GM19372 (cell line): ENCODE measurements around the gene PDS5A.
"Not testable (repeated sequence)": the region's sequence is repeated elsewhere in the genome, so short reads cannot be mapped to it uniquely, and the experiment has no call there.

ENCODE experiments used
- ATAC-seq: cut with Tn5 transposase; IDR thresholded peaks from one replicate; pipeline ENCODE4 v1.9.1; 2021; ENCODE audit warnings: mild to moderate bottlenecking, low read depth, moderate library complexity; ENCODE audit not compliant: unreplicated experiment

PDS5A gene

DNA sequence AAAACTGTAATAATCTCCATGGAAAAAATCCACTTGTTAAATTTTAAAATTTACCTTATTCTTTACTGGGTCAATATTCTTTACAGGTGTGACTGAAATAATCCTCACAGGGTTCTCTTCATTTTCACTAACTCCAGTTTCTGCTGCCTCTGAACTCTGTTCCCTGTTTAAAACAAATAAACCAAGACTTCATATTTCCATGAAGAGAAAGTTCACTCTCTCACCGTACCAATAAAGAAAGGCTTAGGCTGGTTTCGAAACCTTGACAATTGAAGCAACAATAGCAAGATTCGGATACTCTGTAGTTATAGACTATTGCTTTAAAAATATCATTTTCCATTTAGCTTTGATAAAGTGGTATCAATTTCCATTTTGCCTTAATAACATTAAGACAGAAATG is 135.8 kb downstream of the PDS5A start:
- ATAC-seq = no peak

DNA sequence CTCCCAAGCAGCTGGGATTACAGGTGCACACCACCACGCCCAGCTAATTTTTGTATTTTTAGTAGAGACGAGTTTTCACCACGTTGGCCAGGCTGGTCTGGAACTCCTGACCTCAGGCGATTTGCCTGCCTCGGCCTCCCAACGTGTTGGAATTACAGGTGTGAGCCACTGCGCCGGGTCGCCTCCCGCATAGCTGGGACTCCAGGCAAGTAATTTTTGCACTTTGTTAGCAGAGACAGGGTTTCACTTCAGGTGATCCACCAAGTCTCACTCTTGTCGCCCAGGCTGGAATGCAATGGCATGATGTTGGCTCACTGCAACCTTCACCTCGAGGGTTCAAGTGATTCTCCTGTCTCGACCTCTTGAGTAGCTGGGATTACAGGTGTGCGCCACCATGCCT is 137.2 kb downstream of the PDS5A start:
- ATAC-seq = not testable (repeated sequence)

DNA sequence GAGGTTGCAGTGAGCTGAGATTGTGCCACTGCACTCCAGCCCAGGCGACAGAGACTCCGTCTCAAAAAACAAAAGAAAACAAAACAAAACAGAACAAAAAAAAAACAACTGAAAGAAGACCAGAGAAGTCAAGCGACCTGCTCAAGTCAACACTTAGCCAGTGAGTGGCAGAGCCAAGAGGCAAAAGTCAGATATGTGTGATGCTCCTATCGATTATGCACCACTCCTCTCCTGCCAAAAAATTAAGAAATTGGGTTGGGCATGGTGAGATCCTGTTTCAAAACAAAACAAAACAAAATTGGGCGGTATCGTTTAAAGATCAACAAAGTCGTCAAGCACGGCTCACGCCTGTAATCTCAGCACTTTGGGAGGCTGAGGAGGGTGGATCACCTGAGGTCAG is 137.7 kb downstream of the PDS5A start:
- no peak for ATAC-seq

DNA sequence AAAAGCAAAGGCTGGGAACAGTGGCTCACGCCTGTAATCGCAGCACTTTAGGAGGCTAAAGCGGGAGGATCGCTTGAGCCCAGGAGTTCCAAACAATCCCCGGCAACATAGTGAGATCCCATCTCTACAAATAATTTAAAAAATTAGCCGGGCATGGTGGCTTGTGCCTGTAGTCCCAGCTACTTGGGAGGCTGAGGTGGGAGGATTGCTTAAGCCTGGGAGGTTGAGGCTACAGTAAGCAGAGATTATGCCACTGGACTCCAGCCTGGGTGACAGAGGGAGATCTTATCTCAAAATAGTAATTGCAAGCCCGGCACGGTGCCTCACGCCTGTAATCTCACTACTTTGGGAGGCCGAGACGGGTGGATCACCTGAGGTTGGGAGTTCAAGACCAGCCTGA is 139.3 kb downstream of the PDS5A start:
- not testable (repeated sequence) for ATAC-seq

DNA sequence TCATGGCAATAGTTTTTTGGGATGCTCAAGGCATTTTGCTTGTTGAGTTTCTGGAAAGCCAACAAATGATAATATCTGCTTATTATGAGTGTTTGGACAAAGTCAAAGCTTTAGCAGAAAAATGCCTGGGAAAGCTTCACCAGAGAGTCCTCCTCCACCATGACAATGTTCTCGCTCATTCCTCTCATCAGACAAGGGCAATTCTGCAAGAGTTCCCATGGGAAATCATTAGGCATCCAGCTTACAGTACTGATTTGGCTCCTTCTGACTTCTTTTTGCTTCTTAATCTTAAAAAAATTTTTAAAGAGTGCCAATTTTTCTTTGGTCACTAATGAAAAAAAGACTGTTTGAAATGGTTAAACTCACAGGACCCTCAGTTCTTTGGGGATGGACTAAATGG is 143.4 kb downstream of the PDS5A start:
- ATAC-seq = no peak

DNA sequence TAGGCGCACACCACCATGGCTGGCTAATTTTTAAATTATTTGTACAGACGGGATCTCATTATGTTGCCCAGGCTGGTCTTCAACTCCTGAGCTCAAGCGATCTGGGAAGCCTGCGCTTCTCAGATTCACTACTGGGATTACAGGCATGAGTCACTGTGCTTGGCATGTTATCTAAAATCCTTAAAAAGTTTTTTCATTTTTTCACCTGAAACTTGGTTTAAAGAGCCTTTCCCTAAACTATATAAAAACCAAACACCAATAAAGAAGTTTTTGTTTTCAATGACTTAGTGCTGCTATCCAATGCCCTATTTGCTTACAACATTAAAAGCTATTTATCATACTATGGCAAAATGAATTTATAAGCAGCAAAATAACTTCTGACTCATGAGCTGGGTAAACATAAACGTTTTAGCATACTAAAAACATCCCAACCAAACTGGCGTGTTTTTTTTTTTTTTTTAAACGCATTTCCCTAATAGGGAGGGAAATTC is 151.9 kb downstream of the PDS5A start:
- ATAC-seq = no peak

DNA sequence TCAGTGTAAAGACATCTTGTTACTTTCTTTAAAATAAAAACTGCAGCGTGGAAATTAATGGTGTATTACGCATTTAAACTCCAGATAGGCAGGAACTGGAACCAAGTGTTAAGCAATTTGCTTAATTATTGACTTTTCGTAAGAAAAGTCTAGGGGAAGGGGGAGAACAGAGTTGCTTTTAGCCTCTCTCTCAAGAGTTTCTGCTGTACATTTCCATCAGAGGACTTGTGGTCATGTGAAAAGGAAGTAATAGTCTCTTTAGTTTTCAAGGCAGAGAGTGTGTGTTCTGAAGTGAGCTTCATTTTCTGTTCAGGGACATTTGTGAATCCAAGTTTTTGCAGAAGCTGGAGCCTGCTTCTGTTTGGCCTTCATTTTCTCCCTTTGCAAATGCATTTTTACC is 152.6 kb downstream of the PDS5A start:
- ATAC-seq = no peak

DNA sequence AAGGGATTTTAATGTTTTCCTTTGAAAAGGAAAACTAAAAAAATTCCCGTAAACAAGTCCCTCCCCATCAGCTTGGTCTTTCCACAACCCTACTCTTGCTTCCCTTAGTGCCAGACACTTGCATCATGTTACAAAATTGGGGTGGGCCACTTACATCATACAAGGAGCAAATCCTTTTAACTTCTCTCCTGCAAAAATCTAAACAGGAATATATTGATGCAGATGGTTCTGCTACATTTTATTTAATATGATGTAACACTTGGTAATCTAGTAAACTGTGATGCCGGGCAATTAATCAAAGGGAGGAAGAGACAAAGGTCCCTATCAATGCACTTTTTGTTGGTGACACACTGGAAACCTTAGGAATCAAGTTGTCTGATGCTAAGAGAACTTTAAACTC is 154.5 kb downstream of the PDS5A start:
- ATAC-seq = no peak

DNA sequence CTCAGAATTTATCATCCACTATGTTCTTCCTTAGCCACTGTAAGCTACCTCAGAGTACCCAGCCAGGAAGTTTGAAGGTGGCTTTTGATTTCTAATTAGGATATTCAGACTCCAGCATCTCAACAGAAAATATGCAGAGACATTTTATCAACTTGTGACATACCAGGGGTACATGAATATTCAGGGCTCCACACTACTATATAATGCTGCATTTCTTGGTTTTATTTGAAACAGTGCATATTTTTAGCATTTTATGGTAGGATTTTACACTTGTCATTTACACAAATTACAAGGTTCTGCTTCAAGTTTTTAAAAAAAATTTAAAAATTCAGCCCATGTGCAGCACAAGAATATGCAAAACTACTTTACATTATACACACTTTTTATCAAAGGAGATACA is 155.0 kb downstream of the PDS5A start:
- no peak for ATAC-seq

DNA sequence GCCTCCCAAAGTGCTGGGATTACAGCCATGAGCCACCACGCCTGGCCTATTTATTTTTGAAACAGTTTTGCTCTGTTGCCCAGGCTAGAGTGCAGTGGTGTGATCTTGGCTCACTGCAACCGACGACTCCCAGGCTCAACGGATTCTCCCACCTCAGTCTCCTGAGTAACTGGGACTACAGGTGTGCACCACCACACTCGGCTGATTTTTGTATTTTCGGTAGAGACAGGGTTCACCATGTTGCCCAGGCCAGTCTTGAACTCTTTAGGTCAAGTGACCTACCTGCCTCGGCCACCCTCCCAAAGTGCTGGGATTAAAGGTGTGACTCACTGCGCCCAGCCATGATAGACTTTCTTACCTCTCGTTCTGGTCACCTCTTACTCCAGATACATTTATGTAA is 155.8 kb downstream of the PDS5A start:
- ATAC-seq = no peak

DNA sequence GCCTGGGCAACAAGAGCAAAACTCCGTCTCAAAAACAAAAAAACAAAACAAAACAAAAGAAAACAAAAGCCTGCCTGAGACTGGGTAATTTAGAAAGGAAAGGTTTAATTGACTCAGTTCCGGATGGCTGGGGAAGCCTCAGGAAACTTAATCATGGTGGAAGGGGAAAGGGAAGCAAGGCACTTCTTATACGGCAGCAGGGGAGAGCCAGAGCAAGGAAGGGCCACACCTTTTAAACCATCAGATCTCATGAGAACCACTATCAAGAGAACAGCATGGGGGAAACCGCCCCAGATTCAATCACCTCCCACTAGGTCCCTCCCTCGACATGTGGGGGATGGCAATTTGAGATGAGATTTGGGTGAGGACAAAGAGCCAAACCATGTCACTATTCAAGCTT is 157.5 kb downstream of the PDS5A start:
- ATAC-seq = no peak

DNA sequence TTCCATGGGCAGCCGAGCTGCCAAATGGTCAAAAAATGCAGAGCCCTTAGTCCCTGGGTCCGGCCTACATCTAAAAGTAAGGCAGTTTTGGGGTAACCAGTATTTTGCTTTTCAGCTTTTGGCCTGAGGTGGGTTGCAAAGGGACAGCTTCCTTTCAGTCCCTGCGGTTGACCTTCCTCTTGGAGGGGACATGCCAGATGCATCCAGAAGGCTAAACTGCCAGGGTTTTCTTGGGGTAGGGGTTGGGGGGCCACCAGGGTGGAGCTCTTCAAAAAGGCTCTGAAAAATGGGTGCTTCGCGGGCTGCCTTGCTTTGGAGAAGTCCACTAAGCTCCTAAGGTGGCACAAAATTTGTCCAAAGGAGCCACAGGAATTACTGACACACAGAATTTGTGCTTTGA is 159.1 kb downstream of the PDS5A start:
- ATAC-seq = no peak

DNA sequence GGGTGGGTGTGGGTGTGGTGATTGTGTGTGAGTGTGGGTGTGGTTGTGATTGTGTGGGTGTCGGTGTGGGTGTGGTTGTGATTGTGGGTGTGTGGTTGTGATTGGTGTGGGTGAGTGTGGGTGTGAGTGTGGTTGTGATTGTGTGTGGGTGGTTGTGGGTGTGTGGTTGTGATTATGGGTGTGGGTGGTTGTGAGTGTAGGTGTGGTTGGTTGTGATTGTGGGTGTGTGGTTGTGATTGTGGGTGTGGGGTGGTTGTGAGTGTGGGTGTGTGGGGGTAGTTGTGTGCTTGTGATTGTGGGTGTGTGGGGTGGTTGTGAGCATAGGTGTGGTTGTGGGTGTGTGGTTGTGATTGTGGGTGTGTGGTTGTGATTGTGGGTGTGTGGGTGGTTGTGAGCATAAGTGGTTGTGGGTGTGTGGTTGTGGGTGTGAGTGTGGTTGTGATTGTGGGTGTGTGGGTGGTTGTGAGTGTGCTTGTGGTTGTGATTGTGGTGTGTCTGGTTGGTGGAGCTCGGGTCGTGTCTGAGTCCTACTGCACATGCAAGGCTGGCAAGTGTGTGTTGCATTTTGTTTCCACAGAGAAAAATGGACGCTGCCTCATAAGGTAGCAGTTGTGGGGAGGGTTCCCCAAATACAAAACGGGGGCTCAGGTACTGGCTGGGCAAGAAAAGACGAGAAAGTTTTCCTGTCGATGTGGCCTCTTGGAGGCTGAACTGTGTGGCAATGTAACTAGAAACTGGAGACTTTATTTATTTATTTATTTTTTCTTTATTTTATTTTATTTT is 163.1 kb downstream of the PDS5A start:
- no peak for ATAC-seq

DNA sequence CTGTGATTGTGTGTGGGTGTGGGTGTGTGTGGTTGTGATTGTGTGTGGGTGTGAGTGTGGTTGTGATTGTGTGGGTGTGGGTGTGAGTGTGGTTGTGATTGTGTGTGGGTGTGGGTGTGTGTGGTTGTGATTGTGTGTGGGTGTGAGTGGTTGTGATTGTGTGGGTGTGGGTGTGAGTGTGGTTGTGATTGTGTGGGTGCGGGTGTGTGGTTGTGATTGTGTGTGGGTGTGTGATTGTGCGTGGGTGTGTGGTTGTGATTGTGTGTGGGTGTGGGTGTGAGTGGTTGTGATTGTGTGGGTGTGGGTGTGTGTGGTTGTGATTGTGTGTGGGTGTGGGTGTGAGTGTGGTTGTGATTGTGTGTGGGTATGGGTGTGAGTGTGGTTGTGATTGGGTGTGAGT is 163.9 kb downstream of the PDS5A start:
- ATAC-seq = not testable (repeated sequence)

DNA sequence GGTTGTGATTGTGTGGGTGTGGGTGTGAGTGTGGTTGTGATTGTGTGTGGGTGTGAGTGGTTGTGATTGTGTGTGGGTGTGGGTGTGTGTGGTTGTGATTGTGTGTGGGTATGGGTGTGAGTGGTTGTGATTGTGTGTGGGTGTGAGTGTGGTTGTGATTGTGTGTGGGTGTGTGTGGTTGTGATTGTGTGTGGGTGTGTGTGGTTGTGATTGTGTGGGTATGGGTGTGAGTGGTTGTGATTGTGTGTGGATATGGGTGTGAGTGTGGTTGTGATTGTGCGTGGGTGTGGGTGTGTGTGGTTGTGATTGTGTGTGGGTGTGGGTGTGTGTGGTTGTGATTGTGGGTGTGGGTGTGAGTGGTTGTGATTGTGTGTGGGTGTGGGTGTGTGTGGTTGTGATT is 164.7 kb downstream of the PDS5A start:
- not testable (repeated sequence) for ATAC-seq

DNA sequence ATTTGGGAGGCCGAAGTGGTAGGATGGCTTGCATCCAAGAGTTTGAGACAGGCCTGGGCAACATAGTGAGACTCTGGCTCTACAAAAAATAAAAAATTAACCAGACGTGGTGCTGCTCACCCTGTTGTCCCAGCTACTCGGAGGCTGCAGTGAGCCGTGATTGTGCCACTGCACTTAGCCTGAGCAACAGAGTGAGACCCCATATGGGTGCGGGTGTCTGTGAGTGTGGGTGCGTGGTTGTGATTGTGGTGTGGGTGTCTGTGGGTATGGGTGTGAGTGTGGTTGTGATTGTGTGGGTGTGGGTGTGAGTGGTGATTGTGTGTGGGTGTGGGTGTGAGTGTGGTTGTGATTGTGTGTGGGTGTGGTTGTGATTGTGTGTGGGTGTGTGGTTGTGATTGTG is 165.2 kb downstream of the PDS5A start:
- no peak for ATAC-seq

DNA sequence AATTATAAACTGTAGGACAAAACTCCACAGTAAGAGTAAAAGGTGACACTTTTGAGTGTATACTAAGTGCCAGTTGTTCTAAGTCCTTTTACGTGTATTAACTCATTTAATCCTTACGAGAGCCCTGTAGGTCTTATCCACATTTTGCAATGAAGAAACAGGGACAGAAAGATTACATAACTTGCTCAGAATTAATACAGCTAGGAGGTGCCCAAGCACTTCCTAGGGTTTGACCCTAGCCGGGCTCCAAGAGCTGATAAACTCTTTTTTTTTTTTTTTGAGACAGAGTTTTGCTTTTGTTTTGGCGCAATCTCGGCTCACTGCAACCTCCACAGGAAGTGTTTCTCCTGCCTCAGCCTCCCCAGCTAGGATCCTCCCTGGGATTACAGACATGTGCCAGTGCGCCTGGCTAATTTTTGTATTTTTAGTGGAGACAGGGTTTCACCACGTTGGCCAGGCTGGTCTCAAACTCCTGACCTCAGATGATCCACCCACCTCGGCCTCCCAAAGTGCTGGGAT is 169.4 kb downstream of the PDS5A start:
- no peak for ATAC-seq

DNA sequence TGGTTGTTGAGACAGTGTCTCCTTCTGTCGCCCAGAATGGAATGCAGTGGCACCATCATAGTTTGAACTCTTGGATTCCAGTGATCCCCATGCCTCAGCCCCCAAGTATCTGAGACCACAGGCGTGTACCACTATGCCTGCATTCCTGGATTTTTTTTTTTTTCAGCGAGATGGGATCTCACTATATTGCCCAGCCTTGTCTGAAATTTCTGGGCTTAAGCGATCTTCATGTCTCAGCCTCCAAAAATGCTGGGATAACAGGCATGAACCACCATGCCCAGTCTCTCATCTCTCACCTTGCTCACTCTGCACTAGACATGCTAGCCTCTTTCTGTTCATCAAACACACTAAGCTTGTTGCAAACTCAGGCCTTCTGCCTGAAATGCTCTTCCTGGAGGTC is 175.7 kb downstream of the PDS5A start:
- no peak for ATAC-seq

DNA sequence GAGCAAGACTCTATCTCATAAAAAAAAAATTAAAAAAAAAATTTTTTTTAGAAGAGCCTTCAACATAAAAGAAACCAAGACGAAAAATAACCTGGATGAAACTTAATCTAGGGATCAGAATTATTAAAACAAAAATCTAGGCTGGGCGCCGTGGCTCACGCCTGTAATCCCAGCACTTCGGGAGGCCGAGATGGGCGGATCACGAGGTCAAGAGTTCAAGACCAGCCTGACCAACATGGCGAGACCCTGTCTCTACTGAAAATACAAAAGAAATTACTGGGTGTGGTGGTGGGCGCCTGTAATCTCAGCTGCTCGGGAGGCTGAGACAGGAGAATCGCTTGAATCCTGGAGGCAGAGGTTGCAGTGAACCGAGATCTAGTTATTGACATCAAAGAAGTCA is 184.7 kb downstream of the PDS5A start:
- ATAC-seq = not testable (repeated sequence)

DNA sequence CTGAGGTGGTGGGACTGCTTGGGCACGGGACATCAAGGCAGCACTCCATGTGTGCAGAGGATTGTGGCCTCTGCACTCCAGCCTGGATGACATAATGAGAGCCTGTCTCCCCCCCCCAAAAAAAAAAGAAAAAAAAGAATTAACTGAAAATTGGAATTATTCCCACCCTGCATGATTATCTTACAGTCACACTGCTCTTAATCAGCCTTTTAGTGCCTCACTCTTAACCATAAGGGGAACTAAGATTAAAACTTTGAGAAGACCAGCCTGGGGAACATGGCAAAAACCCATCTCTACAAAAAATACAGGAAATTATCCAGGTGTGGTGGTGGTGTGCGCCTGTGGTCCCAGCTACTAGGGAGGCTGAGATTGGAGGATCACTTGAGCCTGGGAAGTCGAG is 185.2 kb downstream of the PDS5A start:
- no peak for ATAC-seq

DNA sequence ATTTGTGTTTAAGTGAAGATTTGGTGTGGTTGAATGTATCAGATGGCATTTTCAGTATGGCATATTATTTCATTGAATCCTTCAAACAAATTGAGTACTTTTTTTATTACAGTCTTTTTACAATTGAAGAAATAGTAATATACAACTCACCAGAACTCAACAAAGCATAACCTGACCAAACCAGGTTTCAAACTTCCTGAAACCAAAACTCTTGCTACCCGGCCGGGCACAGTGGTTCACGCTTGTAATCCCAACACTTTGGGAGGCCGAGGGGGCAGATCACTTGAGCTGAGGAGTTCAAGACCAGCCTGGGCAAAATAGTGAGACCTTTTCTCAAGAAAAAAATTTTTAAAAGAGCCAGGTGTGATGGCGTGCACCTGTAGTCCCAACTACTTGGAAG is 185.6 kb downstream of the PDS5A start:
- no peak for ATAC-seq

DNA sequence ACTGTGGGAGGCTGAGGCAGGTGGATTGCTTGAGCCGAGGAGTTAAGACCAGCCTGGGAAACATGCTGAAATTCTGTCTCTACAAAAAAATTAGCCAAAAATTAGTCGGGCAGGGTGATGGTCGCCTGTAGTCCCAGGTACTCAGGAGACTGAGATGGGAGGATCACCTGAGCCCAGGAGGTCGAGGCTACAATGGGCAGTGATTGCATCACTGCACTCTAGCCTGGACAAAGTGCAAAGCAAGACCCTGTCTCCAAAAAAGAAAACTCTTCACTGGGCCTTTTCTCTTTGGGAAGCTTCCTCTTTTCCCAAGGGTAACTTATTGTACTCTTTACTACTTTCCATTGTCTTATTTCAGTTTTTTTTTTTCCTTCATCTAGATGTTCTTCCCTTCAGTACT is 190.9 kb downstream of the PDS5A start:
- no peak for ATAC-seq
